ENCODE results near the gene NTM. TPM values are rescaled to one million over a fixed set of nuclear protein-coding genes. Genes with fewer than 3 reads are reported as not detected.

Gene NTM
- total and polyA plus RNA-seq, 5 donors: 35.0 to 148 (median 88.2) TPM

DNA sequence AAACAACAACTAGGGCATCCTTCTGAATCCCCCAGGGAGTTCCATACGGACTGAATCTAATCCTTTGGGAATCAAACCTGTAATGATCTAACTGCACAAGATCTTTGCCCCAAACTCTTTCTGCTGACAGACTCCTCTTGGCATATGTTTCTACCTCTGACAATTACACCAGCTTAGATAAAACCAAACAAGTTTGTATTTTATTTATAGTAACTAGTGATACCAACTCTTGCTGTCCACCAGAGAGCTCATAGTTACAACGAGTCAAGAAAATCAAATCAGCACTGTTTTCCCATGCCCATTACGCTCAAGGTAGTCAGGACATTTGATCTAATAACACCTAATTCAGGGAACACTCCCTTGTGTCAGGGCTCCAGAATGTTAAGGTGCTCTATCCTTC, 972.0 kb downstream of the NTM start:
- Histone ChIP-seq H3K27ac (ENCODE audit: low read length) (no peak overlapping the region), H3K9me3 (ENCODE audit: control insufficient read depth, low read length) (no peaks in the 10 kb centered on the region), H3K4me1 (ENCODE audit: control insufficient read depth, insufficient read depth, low read length) (no peaks in the 10 kb centered on the region), H3K27me3 (ENCODE audit: control insufficient read depth, insufficient read depth) (no peaks in the 10 kb centered on the region), H3K4me3 (ENCODE audit: low read length) (no peak overlapping the region)
- 45% methylated on average over 3 of the region's 3 CpGs for WGBS
- no peak for DNase-seq
- intact Hi-C loops (cut with DNase I): no loop called here
- ATAC-seq: no peak

DNA sequence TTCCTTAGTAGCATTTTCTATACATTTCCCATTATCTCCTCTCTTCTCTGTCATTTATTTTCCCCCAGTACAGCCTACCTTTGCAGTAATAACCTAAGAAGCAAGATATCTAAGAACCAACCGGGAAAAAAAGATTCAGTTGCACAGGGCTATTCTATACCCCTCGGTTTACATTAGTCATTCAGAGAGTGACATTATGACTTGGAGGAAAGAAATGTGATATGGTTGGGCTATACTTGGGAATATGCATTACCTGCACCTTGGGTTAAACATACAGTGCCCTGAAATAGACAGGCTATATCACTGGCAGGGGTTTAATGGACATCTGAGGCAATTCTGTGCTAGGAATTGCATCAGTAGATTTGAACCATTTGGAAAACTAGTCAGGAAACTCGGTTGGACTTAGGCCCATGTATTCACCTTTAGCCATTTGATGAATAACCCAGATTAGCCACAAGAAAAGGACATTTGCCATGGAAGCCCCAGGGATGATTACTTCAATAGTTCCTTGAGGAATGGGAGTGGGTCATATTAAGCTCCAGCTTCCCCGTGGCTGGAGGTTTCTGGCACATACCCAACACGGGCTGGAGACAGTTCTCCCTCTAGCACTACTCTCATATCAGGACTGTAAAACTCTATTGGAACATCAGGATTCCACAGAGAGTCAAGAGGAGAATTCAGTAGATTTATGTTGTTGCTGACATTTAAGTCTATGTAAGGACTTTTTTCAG, 973.2 kb downstream of the NTM start:
- Histone ChIP-seq H3K27me3 (ENCODE audit: control insufficient read depth, insufficient read depth) (no peaks in the 10 kb centered on the region), H3K27ac (ENCODE audit: low read length) (no peak overlapping the region), H3K9me3 (ENCODE audit: control insufficient read depth, low read length) (no peaks in the 10 kb centered on the region), H3K4me1 (ENCODE audit: control insufficient read depth, insufficient read depth, low read length) (no peaks in the 10 kb centered on the region), H3K4me3 (ENCODE audit: low read length) (no peak overlapping the region)
- no peak for DNase-seq
- WGBS: 43% methylated on average over 5 of the region's 5 CpGs
- intact Hi-C loops (cut with DNase I): no loop called here
- no peak for ATAC-seq

DNA sequence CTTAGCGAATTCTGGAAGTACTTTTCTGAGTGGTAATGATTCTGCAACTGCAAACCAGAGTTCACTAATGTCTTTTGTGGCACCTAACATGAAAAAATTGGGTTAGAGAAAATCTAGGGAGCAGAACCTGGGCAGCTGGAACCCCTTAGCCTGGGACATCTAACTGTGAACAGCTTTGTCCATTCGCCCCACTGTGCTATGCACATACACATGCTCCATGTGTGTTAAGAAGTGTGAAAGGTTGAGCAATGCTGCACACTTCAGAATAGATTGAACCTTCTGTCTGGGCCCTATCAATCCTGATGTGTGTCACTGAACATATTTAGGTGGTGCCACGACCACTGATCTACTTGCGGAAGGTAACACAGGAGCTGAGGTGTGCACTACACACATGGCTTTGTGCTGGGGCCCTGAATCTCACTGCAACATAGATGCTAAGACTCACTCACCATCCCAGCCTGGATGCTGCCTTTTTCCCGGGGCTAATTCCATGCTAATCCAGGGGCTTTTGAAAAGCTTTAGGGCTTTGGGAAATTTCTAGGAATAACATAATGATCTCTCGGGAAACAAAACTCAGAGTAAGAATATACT, 976.2 kb downstream of the NTM start:
- 73% methylated on average over 6 of the region's 6 CpGs for WGBS
- no peak for DNase-seq
- Histone ChIP-seq H3K27me3 (ENCODE audit: control insufficient read depth, insufficient read depth) (no peaks in the 10 kb centered on the region), H3K9me3 (ENCODE audit: control insufficient read depth, low read length) (no peaks in the 10 kb centered on the region), H3K4me1 (ENCODE audit: control insufficient read depth, insufficient read depth, low read length) (no peaks in the 10 kb centered on the region), H3K27ac (ENCODE audit: low read length) (no peak overlapping the region), H3K4me3 (ENCODE audit: low read length) (no peak overlapping the region)
- ATAC-seq: no peak
- intact Hi-C loops (cut with DNase I): no loop called here

GRCh38 chr11:132347156-132348090, 977.0 kb downstream of the NTM start:
- Histone ChIP-seq H3K4me3 (ENCODE audit: low read length) (no peak overlapping the region), H3K9me3 (ENCODE audit: control insufficient read depth, low read length) (no peaks in the 10 kb centered on the region), H3K4me1 (ENCODE audit: control insufficient read depth, insufficient read depth, low read length) (no peaks in the 10 kb centered on the region), H3K27me3 (ENCODE audit: control insufficient read depth, insufficient read depth) (no peaks in the 10 kb centered on the region), H3K27ac (ENCODE audit: low read length) (no peak overlapping the region)
- intact Hi-C loops (cut with DNase I): no loop called here
- no peak for DNase-seq
- ATAC-seq: no peak
- WGBS: 59% methylated on average over 22 of the region's 22 CpGs

- intact Hi-C loops (cut with DNase I): no loop called here
- Histone ChIP-seq H3K27ac (ENCODE audit: low read length) (no peak overlapping the region), H3K4me1 (ENCODE audit: control insufficient read depth, insufficient read depth, low read length) (no peaks in the 10 kb centered on the region), H3K9me3 (ENCODE audit: control insufficient read depth, low read length) (no peaks in the 10 kb centered on the region), H3K4me3 (ENCODE audit: low read length) (no peak overlapping the region), H3K27me3 (ENCODE audit: control insufficient read depth, insufficient read depth) (no peaks in the 10 kb centered on the region)
- ATAC-seq (no peak), DNase-seq (no peak)
- 45% methylated on average over 7 of the region's 7 CpGs for WGBS
These were observed 979.7 kb downstream of the NTM start for GRCh38 chr11:132349811-132350733.

GRCh38 chr11:132351050-132351449, 980.6 kb downstream of the NTM start:
- no peaks in the 10 kb centered on the region for H3K9me3 ChIP-seq (ENCODE audit: control insufficient read depth, low read length)
- DNase-seq: no peak
- no peaks in the 10 kb centered on the region for H3K27me3 ChIP-seq (ENCODE audit: control insufficient read depth, insufficient read depth)
- no peak overlapping the region for H3K27ac ChIP-seq (ENCODE audit: low read length)
- 97% methylated on average over 7 of the region's 7 CpGs for WGBS
- no peak for ATAC-seq
- no peak overlapping the region for H3K4me3 ChIP-seq (ENCODE audit: low read length)
- intact Hi-C loops (cut with DNase I): no loop called here
- no peaks in the 10 kb centered on the region for H3K4me1 ChIP-seq (ENCODE audit: control insufficient read depth, insufficient read depth, low read length)

DNA sequence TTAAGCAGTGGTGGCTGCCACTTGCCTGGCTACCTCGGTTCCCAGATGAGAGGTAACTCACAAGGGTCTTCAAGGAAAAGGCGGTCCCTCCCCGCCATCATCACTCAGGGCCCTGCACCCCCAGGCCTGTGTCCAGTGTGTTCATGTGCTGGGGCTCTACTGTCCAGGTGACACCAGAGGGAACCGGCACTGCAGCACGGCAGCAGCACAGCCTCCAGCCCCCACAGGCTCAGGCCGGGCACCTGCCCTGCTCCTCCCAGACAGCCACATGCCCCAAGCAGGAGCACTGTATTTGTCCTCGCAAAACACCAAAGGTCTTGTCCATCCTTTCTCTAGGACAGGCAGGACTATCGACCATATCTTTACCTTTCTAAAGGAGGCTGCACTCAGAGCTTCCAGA, 982.1 kb downstream of the NTM start:
- WGBS: 95% methylated on average over 8 of the region's 8 CpGs
- Histone ChIP-seq H3K27me3 (ENCODE audit: control insufficient read depth, insufficient read depth) (no peaks in the 10 kb centered on the region), H3K9me3 (ENCODE audit: control insufficient read depth, low read length) (no peaks in the 10 kb centered on the region), H3K4me3 (ENCODE audit: low read length) (no peak overlapping the region), H3K4me1 (ENCODE audit: control insufficient read depth, insufficient read depth, low read length) (no peaks in the 10 kb centered on the region), H3K27ac (ENCODE audit: low read length) (no peak overlapping the region)
- intact Hi-C loops (cut with DNase I): no loop called here
- ATAC-seq (no peak), DNase-seq (no peak)

DNA sequence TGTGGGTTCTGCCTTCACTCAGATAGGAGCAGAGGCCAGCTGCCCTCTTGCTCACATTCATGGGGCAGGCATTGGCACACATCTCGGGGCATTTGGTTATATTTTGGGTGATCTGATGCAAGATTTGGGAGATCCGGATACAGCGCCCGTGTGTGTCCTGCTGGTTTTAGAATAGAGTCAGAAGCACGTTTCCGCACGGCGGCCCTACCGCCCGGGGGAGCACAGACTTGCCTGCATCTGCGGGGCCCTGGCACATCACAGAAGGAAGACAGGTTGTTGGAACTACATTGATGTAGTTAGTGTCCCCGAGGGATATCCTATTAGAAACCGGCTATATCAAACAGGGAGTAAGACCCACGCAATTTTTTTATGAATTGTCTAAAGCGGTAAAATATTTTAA, 982.8 kb downstream of the NTM start:
- Histone ChIP-seq H3K9me3 (ENCODE audit: control insufficient read depth, low read length) (no peaks in the 10 kb centered on the region), H3K4me3 (ENCODE audit: low read length) (no peak overlapping the region), H3K27me3 (ENCODE audit: control insufficient read depth, insufficient read depth) (no peaks in the 10 kb centered on the region), H3K27ac (ENCODE audit: low read length) (no peak overlapping the region), H3K4me1 (ENCODE audit: control insufficient read depth, insufficient read depth, low read length) (no peaks in the 10 kb centered on the region)
- ATAC-seq: no peak
- intact Hi-C loops (cut with DNase I): no loop called here
- DNase-seq: no peak
- WGBS: 91% methylated on average over 15 of the region's 15 CpGs

DNA sequence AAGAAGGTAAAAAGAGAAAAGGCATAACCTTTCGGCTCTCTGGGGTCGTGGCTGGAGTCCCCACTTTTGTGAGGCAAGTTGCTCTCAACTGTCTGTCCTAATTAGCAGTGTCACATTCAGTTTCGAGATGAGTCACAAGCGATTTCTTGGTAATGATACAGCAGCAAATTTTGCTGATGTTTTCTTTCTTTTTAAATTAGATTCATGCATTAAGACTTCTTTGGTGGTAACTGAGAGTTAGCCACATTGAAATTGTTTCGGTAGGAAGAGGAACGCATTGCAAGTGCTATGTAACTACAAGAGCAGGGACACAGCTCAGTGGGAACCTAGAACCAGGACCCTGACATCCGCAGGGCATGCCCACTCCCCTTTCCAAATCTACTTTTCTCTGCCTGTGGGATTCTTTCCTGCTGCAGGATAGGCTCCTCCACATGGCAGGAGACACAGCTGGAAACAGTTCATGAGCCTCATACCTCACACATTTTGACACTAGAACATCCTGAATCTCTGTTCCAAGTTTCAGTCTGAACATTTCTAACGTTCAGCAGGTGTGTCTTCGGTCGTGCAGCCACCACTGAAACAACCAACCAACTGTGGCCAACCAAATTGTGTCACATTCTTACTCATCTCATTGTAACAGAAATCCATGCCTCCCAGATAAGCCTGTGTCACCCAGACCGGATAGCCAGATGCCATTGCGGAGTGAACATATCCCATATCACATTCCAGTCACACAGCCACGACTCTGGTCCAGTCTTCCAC, 987.6 kb downstream of the NTM start:
- ATAC-seq (no peak), DNase-seq (no peak)
- intact Hi-C loops (cut with DNase I): no loop called here
- Histone ChIP-seq H3K9me3 (ENCODE audit: control insufficient read depth, low read length) (no peaks in the 10 kb centered on the region), H3K27ac (ENCODE audit: low read length) (no peak overlapping the region), H3K4me3 (ENCODE audit: low read length) (no peak overlapping the region), H3K4me1 (ENCODE audit: control insufficient read depth, insufficient read depth, low read length) (no peaks in the 10 kb centered on the region), H3K27me3 (ENCODE audit: control insufficient read depth, insufficient read depth) (no peaks in the 10 kb centered on the region)
- 69% methylated on average over 13 of the region's 13 CpGs for WGBS

GRCh38 chr11:132358573-132358953, 988.1 kb downstream of the NTM start:
- no peak overlapping the region for H3K27ac ChIP-seq (ENCODE audit: low read length)
- no peaks in the 10 kb centered on the region for H3K27me3 ChIP-seq (ENCODE audit: control insufficient read depth, insufficient read depth)
- H3K4me1 ChIP-seq (ENCODE audit: control insufficient read depth, insufficient read depth, low read length): no peaks in the 10 kb centered on the region
- no peak overlapping the region for H3K4me3 ChIP-seq (ENCODE audit: low read length)
- ATAC-seq (no peak), DNase-seq (no peak)
- WGBS: 76% methylated on average over 4 of the region's 4 CpGs
- H3K9me3 ChIP-seq (ENCODE audit: control insufficient read depth, low read length): no peaks in the 10 kb centered on the region
- intact Hi-C loops (cut with DNase I): no loop called here
